ENCODE results near the gene RABGEF1.

DNA sequence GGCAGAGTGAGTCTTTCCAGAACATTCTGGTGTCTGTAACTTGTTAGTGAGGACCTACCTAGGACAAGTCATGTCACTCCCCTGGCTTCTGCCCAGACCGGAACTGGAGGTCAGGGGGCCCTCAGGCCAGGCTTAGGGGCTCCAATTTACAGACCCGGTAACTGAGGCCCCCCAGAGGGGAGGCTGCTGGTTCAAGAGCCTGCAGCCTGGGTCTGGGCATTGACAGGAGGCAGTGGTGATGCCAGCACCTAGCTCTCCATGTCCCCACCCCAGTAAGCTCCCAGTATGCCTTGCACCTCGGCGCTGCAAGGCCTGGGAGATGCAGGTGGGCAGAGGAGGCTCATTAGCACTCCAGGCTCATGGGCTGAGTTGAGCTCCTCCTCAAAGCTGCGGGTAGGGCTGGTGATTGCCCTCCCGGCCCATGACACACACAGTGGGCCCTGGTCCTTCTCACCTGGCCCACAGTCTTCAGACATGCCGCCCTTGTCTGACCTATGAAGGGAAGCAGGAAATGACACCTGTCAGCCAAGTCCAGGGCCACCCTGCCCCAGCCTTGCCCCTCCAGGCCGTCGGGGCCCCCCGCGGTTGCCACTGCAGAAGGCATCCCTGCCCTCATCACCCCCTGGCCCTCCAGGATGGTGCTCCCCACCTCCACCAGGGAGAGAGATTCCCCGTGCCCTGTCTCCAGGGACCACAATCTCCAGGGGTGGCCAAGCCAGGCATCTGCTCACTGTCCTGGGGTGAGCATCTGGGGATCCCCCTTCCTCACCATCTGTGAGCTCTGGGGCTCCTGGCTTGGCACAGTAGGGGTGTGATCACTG is 92.2 kb downstream of the RABGEF1 start:
- TF ChIP-seq, protein P1, sequence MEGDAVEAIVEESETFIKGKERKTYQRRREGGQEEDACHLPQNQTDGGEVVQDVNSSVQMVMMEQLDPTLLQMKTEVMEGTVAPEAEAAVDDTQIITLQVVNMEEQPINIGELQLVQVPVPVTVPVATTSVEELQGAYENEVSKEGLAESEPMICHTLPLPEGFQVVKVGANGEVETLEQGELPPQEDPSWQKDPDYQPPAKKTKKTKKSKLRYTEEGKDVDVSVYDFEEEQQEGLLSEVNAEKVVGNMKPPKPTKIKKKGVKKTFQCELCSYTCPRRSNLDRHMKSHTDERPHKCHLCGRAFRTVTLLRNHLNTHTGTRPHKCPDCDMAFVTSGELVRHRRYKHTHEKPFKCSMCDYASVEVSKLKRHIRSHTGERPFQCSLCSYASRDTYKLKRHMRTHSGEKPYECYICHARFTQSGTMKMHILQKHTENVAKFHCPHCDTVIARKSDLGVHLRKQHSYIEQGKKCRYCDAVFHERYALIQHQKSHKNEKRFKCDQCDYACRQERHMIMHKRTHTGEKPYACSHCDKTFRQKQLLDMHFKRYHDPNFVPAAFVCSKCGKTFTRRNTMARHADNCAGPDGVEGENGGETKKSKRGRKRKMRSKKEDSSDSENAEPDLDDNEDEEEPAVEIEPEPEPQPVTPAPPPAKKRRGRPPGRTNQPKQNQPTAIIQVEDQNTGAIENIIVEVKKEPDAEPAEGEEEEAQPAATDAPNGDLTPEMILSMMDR (IDR thresholded peaks at IDR 0.05): no peak
- TF ChIP-seq ZFX (IDR thresholded peaks at IDR 0.05; ENCODE audit: borderline replicate concordance): no peak
